ENCODE data around the gene CAPG. TPM values are rescaled to one million over a fixed set of nuclear protein-coding genes. Genes with fewer than 3 reads are reported as not detected.

The CAPG gene
- polyA plus RNA-seq, 1 donor from 2014 or later: not detected

DNA sequence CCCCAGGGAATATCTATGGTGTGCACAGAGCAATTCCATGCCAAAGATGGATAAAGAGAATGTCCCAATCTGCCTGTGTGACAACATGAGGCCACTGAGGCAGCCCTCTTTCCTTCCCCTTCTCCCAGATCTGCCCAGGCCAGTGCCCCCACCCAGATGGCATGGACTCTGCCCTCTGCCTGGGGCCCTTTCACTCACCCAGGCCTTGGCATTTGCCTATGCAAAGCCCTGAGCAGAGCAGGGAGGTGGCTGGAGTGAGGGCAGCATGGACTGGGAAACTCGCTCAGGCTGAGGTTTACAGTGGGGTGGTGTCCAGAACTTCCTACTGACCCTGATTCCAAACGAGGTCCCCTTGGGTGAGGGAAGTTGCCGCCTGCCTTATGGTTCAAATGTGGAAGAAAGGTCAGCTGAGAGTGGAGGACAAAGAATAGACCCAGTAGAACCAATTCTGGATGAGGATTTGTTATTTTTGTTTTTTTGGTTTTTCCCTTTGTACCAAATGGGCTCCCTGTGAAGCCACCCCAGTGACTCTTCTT lies 17.2 kb upstream of the CAPG start:
- no peak overlapping the region for H3K27ac ChIP-seq (ENCODE audit: low read length)

DNA sequence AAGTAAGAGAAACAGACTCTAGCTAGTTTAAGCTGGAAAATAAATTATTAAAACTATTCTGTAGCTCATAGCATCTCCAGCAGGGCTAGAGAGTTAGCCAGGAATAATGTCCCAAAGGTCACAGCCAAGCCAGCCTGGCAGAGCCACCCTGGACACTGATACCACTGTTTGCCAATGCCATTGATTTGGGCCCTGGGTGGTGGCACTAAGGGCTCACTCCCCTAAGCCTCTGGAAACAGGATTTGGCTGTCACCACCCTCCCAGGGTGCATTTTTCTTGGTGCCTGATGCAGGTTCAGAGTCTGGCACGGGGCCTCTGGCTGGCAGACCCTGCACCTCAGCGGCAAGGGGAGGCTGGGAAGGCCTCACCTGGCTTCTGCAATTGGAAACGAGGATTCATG lies 15.4 kb upstream of the CAPG start:
- H3K36me3 ChIP-seq (ENCODE audit: insufficient read depth, low read length): no peaks in the 10 kb centered on the region
- H3K9me3 ChIP-seq (ENCODE audit: low read length): no peaks in the 10 kb centered on the region
- H2AFZ ChIP-seq (ENCODE audit: low read depth, low read length): no peak overlapping the region
- no peaks in the 10 kb centered on the region for H4K20me1 ChIP-seq (ENCODE audit: insufficient read depth)
- H3K4me2 ChIP-seq (ENCODE audit: low read length): no peak overlapping the region
- H3K79me2 ChIP-seq (replicated peaks; ENCODE audit: insufficient read depth, low read length): no peaks in the 10 kb centered on the region
- no peak overlapping the region for H3K27ac ChIP-seq (ENCODE audit: low read length)
- no peak overlapping the region for H3K9ac ChIP-seq (ENCODE audit: low read length)
- no peaks in the 10 kb centered on the region for H3K27me3 ChIP-seq (ENCODE audit: insufficient read depth, low read depth, low read length)
- no peak overlapping the region for H3K4me3 ChIP-seq (ENCODE audit: low read length)
- TF ChIP-seq, protein P1, sequence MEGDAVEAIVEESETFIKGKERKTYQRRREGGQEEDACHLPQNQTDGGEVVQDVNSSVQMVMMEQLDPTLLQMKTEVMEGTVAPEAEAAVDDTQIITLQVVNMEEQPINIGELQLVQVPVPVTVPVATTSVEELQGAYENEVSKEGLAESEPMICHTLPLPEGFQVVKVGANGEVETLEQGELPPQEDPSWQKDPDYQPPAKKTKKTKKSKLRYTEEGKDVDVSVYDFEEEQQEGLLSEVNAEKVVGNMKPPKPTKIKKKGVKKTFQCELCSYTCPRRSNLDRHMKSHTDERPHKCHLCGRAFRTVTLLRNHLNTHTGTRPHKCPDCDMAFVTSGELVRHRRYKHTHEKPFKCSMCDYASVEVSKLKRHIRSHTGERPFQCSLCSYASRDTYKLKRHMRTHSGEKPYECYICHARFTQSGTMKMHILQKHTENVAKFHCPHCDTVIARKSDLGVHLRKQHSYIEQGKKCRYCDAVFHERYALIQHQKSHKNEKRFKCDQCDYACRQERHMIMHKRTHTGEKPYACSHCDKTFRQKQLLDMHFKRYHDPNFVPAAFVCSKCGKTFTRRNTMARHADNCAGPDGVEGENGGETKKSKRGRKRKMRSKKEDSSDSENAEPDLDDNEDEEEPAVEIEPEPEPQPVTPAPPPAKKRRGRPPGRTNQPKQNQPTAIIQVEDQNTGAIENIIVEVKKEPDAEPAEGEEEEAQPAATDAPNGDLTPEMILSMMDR (IDR thresholded peaks at IDR 0.05; ENCODE audit: poor library complexity, severe bottlenecking): no peak
- H3K9me2 ChIP-seq (ENCODE audit: insufficient read depth, low read length): no peaks in the 10 kb centered on the region
- no peaks in the 10 kb centered on the region for H3F3A ChIP-seq (ENCODE audit: insufficient read depth, low read length, poor library complexity, severe bottlenecking)

More for the DNA sequence above, 17.2 kb upstream of the CAPG start:
- H3K27me3 ChIP-seq (ENCODE audit: insufficient read depth, low read depth, low read length): no peaks in the 10 kb centered on the region
- H3F3A ChIP-seq (ENCODE audit: insufficient read depth, low read length, poor library complexity, severe bottlenecking): no peaks in the 10 kb centered on the region
- no peak overlapping the region for H2AFZ ChIP-seq (ENCODE audit: low read depth, low read length)
- H3K4me2 ChIP-seq (ENCODE audit: low read length): no peak overlapping the region
- H3K9ac ChIP-seq (ENCODE audit: low read length): no peak overlapping the region
- no peaks in the 10 kb centered on the region for H3K79me2 ChIP-seq (replicated peaks; ENCODE audit: insufficient read depth, low read length)
- H3K9me3 ChIP-seq (ENCODE audit: low read length): no peaks in the 10 kb centered on the region
- TF ChIP-seq, protein P2, sequence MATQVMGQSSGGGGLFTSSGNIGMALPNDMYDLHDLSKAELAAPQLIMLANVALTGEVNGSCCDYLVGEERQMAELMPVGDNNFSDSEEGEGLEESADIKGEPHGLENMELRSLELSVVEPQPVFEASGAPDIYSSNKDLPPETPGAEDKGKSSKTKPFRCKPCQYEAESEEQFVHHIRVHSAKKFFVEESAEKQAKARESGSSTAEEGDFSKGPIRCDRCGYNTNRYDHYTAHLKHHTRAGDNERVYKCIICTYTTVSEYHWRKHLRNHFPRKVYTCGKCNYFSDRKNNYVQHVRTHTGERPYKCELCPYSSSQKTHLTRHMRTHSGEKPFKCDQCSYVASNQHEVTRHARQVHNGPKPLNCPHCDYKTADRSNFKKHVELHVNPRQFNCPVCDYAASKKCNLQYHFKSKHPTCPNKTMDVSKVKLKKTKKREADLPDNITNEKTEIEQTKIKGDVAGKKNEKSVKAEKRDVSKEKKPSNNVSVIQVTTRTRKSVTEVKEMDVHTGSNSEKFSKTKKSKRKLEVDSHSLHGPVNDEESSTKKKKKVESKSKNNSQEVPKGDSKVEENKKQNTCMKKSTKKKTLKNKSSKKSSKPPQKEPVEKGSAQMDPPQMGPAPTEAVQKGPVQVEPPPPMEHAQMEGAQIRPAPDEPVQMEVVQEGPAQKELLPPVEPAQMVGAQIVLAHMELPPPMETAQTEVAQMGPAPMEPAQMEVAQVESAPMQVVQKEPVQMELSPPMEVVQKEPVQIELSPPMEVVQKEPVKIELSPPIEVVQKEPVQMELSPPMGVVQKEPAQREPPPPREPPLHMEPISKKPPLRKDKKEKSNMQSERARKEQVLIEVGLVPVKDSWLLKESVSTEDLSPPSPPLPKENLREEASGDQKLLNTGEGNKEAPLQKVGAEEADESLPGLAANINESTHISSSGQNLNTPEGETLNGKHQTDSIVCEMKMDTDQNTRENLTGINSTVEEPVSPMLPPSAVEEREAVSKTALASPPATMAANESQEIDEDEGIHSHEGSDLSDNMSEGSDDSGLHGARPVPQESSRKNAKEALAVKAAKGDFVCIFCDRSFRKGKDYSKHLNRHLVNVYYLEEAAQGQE (IDR thresholded peaks at IDR 0.05; ENCODE audit: borderline replicate concordance): no peak
- TF ChIP-seq RAD21 (conservative IDR thresholded peaks at IDR 0.05): no peak
- no peak for TF ChIP-seq TAF1 (IDR thresholded peaks at IDR 0.05; ENCODE audit: low read depth)
- TF ChIP-seq EP300 (conservative IDR thresholded peaks at IDR 0.05; ENCODE audit: poor library complexity, severe bottlenecking): no peak
- TF ChIP-seq, protein P1 (IDR thresholded peaks at IDR 0.05; ENCODE audit: poor library complexity, severe bottlenecking): no peak
- no peak for TF ChIP-seq MXI1 (conservative IDR thresholded peaks at IDR 0.05; ENCODE audit: poor library complexity, severe bottlenecking)
- no peak for TF ChIP-seq POLR2AphosphoS5 (IDR thresholded peaks at IDR 0.05)
- TF ChIP-seq EZH2 (IDR thresholded peaks at IDR 0.05; ENCODE audit: borderline replicate concordance, insufficient read depth, low read length, poor library complexity, severe bottlenecking): no peak
- TF ChIP-seq SMC3 (conservative IDR thresholded peaks at IDR 0.05; ENCODE audit: poor library complexity): no peak
- no peaks in the 10 kb centered on the region for H3K36me3 ChIP-seq (ENCODE audit: insufficient read depth, low read length)
- no peaks in the 10 kb centered on the region for H3K9me2 ChIP-seq (ENCODE audit: insufficient read depth, low read length)
- no peak overlapping the region for H3K4me3 ChIP-seq (ENCODE audit: low read length)
- H4K20me1 ChIP-seq (ENCODE audit: insufficient read depth): no peaks in the 10 kb centered on the region
